T-cell (primary cell): ENCODE data around the gene TBX4. TPM values are rescaled to one million over a fixed set of nuclear protein-coding genes. Genes with fewer than 3 reads are reported as not detected.

Source experiments
- ATAC-seq, 4 experiments: fragments of 200-7000 bp in 3 of 4; fragments of 150-1000 bp in 1 of 4; cut with Tn5 transposase; replicated peaks in 1 of 4; 1 replicate in 3 of 4; 2 replicates in 1 of 4; pipeline ENCODE4 v1.10.0; 2021; ENCODE audit warnings: moderate library complexity in 3 of 4, mild to moderate bottlenecking in 2 of 4, moderate number of reproducible peaks in 1 of 4
- CTCF ChIA-PET, 2 donors: fragments of 300-600 bp; sonication (Branson Sonifier 250); formaldehyde crosslinking; loops; one replicate each; lab custom pipeline; 2022; ENCODE audit warnings: antibody characterized with exemption in 2 of 2; lab: Charles Lee
- POLR2A ChIA-PET, 2 donors: fragments of 300-600 bp; sonication (Branson Sonifier 250); formaldehyde crosslinking; loops; one replicate each; lab custom pipeline; 2022; ENCODE audit warnings: antibody characterized with exemption in 2 of 2; lab: Charles Lee
- DNase-seq, 35 experiments: peaks; one replicate each; pipeline versions ENCODE4 v3.0.0 to v3.0.0-alpha.2; 2013 to 2023
- H3K27ac ChIP-seq: one replicate; pipeline ENCODE4 v1.5.1; 2013; ENCODE audit warnings: low read length
- H3K27me3 ChIP-seq, 2 experiments: replicated peaks in 1 of 2; 1 replicate in 1 of 2; 2 replicates in 1 of 2; pipeline versions ENCODE4 v1.6.1 to v1.7.0; 2013; ENCODE audit warnings: low read length in 1 of 2, mixed read lengths in 1 of 2; ENCODE audit not compliant: control insufficient read depth in 2 of 2, insufficient read depth in 2 of 2; ENCODE audit errors: extremely low read depth in 1 of 2
- H3K36me3 ChIP-seq, 2 donors: 1 replicate in 1 of 2; 2 replicates in 1 of 2; pipeline versions ENCODE4 v1.6.1 to v1.7.0; 2013; ENCODE audit warnings: low read length in 1 of 2; ENCODE audit not compliant: control insufficient read depth in 2 of 2, insufficient read depth in 1 of 2; ENCODE audit errors: extremely low read depth in 1 of 2
- H3K4me1 ChIP-seq, 2 experiments: 1 replicate in 1 of 2; 2 replicates in 1 of 2; pipeline versions ENCODE4 v1.6.1 to v1.7.0; 2013; ENCODE audit warnings: low read length in 2 of 2, mixed read lengths in 1 of 2; ENCODE audit not compliant: insufficient read depth in 2 of 2, control insufficient read depth in 1 of 2; ENCODE audit errors: extremely low read depth in 1 of 2
- H3K4me3 ChIP-seq, 2 donors: 1 replicate in 1 of 2; 2 replicates in 1 of 2; pipeline versions ENCODE4 v1.5.1 to v1.7.0; 2013; ENCODE audit warnings: mild to moderate bottlenecking in 2 of 2, low read length in 1 of 2, moderate library complexity in 1 of 2; ENCODE audit not compliant: control insufficient read depth in 1 of 2; ENCODE audit errors: extremely low read depth in 1 of 2
- H3K9me3 ChIP-seq: 2 replicates; pipeline ENCODE4 v1.7.0; 2013
- H3K27ac Mint-ChIP-seq, 2 donors: one replicate each; pipeline ENCODE4 v1.8.0; 2020 to 2021; ENCODE audit warnings: mild to moderate bottlenecking in 2 of 2, mixed read lengths in 2 of 2
- H3K27me3 Mint-ChIP-seq, 2 donors: one replicate each; pipeline ENCODE4 v1.8.0; 2021 to 2022; ENCODE audit warnings: mixed read lengths in 2 of 2
- H3K36me3 Mint-ChIP-seq: one replicate; pipeline ENCODE4 v1.8.0; 2021; ENCODE audit warnings: mixed read lengths
- H3K4me1 Mint-ChIP-seq, 3 donors: one replicate each; pipeline ENCODE4 v1.8.0; 2020 to 2022; ENCODE audit warnings: mixed read lengths in 3 of 3, mild to moderate bottlenecking in 1 of 3
- H3K4me3 Mint-ChIP-seq, 3 donors: one replicate each; pipeline ENCODE4 v1.8.0; 2020 to 2022; ENCODE audit warnings: mild to moderate bottlenecking in 3 of 3, mixed read lengths in 3 of 3, moderate library complexity in 3 of 3
- H3K9me3 Mint-ChIP-seq, 3 donors: one replicate each; pipeline ENCODE4 v1.8.0; 2020 to 2022; ENCODE audit warnings: mixed read lengths in 3 of 3
- WGBS: methylation state at CpG from one replicate; pipeline ENCODE4 v1.1.5; 2013; ENCODE audit warnings: missing lambda C conversion rate; ENCODE audit not compliant: insufficient coverage; 5-methylcytosine and 5-hydroxymethylcytosine counted together
- total RNA-seq, 35 experiments: library from RNA in 6 of 35; stranded (reverse) in 6 of 35; fragments of 120-200 nt in 1 of 35; gene quantifications; one replicate each; pipeline versions ENCODE4 v1.2.1 to v1.2.4 and lab custom pipeline; 2013 to 2026

TBX4 gene
- total RNA-seq, 5 donors from 2014 or later (not counting 1 experiment from before 2014, with no cell fraction given) = not detected

DNA sequence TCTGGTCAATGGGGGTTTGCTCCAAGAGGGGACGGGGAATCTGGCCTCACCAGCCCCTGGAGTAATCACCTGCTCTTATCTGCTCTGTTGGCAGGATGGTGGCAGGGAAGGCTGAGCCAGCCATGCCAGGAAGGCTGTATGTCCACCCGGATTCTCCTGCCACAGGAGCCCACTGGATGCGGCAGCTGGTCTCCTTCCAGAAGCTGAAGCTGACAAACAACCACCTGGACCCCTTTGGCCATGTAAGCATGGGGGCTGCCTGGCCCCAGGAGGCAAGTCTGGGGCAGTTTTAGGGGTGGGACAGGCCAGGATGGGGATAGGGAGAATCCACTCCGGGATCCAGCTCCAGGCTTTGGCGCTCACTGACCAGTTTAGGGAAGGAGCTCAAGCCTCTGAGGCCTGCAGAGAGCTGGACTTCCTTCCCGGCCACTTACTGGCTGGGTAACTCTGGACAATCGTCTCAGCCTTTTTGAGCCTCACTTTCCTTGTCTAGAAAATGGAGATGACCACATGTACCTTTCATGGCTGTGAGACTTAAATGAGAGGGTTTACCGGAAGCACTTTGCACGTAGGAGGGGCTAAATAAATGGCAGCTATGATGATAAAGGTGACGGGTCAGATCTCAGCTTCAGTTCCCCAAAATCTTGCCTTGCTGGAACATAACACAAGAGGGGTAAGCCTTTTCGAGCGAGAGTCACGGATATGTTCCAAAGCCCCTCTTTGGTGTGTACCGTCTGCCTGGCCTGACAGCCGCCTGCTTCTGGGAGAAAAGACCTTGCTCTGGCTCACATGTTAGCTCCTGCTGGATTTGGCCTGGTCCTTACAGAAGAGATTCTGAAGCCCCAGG, 15.4 kb downstream of the TBX4 start:
- Mint-ChIP-seq H3K27me3 (peaks cover 18 to 37% of the 10 kb centered on the region in 2 donors), H3K9me3 (no peaks in the 10 kb centered on the region), H3K36me3 (no peaks in the 10 kb centered on the region), H3K4me1 (peaks cover 2 to 6% (median 3%) of the 10 kb centered on the region in 3 donors), H3K4me3 (no peak overlapping the region), H3K27ac (no peak overlapping the region)
- 76% methylated on average over 11 of the region's 15 CpGs for WGBS
- ATAC-seq = no peak
- Histone ChIP-seq H3K36me3 (no peaks in the 10 kb centered on the region), H3K4me1 (no peaks in the 10 kb centered on the region), H3K27me3 (peaks cover 0 to 59% of the 10 kb centered on the region in 2 experiments), H3K9me3 (no peaks in the 10 kb centered on the region), H3K27ac (no peak overlapping the region), H3K4me3 (no peak overlapping the region)
- ChIA-PET POLR2A (interaction anchor here in 1 of 2 donors (0.6 kb wide), 1 partner anchor 17 kb away, joined by 6 read pairs; no protein-coding TSS in a partner anchor), CTCF (interaction anchor here in 1 of 2 donors (0.6 kb wide), 1 partner anchor 1283 kb away, joined by 5 read pairs; no protein-coding TSS in a partner anchor)
- no peak for DNase-seq

GRCh38 chr17:61468263-61468907, 16.2 kb downstream of the TBX4 start:
- DNase-seq = no peak
- Mint-ChIP-seq H3K9me3 (no peaks in the 10 kb centered on the region), H3K4me1 (peaks cover 0 to 2% (median 0%) of the 10 kb centered on the region in 3 donors), H3K36me3 (no peaks in the 10 kb centered on the region), H3K27me3 (peaks cover 11 to 29% of the 10 kb centered on the region in 2 donors), H3K27ac (no peak overlapping the region), H3K4me3 (no peak overlapping the region)
- H3K27me3 ChIP-seq = peaks cover 0 to 52% of the 10 kb centered on the region in 2 experiments
- WGBS = 55% methylated on average over 5 of the region's 8 CpGs
- POLR2A ChIA-PET = no interaction called here
- no peak overlapping the region for H3K27ac ChIP-seq
- H3K9me3 ChIP-seq = no peaks in the 10 kb centered on the region
- no peaks in the 10 kb centered on the region for H3K36me3 ChIP-seq
- no peaks in the 10 kb centered on the region for H3K4me1 ChIP-seq
- CTCF ChIA-PET = interaction anchor here in 1 of 2 donors (0.6 kb wide), 1 partner anchor 1284 kb away, joined by 5 read pairs; no protein-coding TSS in a partner anchor
- H3K4me3 ChIP-seq = no peak overlapping the region
- no peak for ATAC-seq

GRCh38 chr17:61469474-61469873, 17.3 kb downstream of the TBX4 start:
- CTCF ChIA-PET = no interaction called here
- POLR2A ChIA-PET = no interaction called here
- H3K4me3 ChIP-seq = no peak overlapping the region
- no peak overlapping the region for H3K27ac ChIP-seq
- no peak overlapping the region for H3K27ac Mint-ChIP-seq
- H3K9me3 Mint-ChIP-seq = no peaks in the 10 kb centered on the region
- no peaks in the 10 kb centered on the region for H3K36me3 ChIP-seq
- peaks cover 10 to 26% of the 10 kb centered on the region in 2 donors for H3K27me3 Mint-ChIP-seq
- H3K27me3 ChIP-seq = peaks cover 0 to 41% of the 10 kb centered on the region in 2 experiments
- H3K4me1 ChIP-seq = no peaks in the 10 kb centered on the region
- no peak overlapping the region for H3K4me3 Mint-ChIP-seq
- DNase-seq (no peak), ATAC-seq (no peak)
- peaks cover 0 to 2% (median 0%) of the 10 kb centered on the region in 3 donors for H3K4me1 Mint-ChIP-seq
- no peaks in the 10 kb centered on the region for H3K9me3 ChIP-seq
- no peaks in the 10 kb centered on the region for H3K36me3 Mint-ChIP-seq
- WGBS = 91% methylated on average over 4 of the region's 6 CpGs

DNA sequence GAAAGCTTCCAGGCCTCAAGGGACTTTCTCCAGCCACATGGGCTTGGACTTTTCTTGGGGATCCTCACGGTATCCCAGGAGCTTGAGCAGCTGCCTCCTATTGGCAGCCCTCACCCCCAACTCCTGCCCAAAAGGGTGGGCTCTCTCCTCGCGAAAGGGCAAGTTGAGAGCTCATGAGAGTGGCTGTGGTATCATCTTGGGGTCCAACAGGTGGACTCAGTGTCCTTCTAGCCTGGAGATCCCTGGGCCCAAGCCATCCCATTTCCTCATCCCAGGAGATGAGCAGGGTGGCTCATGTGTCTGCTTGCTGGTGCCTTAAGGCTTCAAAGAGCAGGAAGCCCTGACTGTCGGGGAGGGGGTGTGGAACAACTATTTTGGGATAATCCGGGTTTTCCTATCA, 17.7 kb downstream of the TBX4 start:
- no peaks in the 10 kb centered on the region for H3K4me1 ChIP-seq
- H3K9me3 ChIP-seq = no peaks in the 10 kb centered on the region
- H3K36me3 ChIP-seq = no peaks in the 10 kb centered on the region
- H3K27ac Mint-ChIP-seq = no peak overlapping the region
- H3K4me3 Mint-ChIP-seq = no peak overlapping the region
- H3K4me1 Mint-ChIP-seq = peaks cover 0 to 2% (median 0%) of the 10 kb centered on the region in 3 donors
- no CpG with 5 or more reads among the region's 5 CpGs for WGBS
- POLR2A ChIA-PET = no interaction called here
- H3K36me3 Mint-ChIP-seq = no peaks in the 10 kb centered on the region
- no peak overlapping the region for H3K4me3 ChIP-seq
- CTCF ChIA-PET = interaction anchor here in 1 of 2 donors (0.6 kb wide), 1 partner anchor 645 kb away, joined by 5 read pairs; no protein-coding TSS in a partner anchor
- H3K27ac ChIP-seq = no peak overlapping the region
- H3K27me3 ChIP-seq = peaks cover 0 to 38% of the 10 kb centered on the region in 2 experiments
- H3K9me3 Mint-ChIP-seq = no peaks in the 10 kb centered on the region
- DNase-seq = no peak
- no peak for ATAC-seq
- peaks cover 9 to 25% of the 10 kb centered on the region in 2 donors for H3K27me3 Mint-ChIP-seq

DNA sequence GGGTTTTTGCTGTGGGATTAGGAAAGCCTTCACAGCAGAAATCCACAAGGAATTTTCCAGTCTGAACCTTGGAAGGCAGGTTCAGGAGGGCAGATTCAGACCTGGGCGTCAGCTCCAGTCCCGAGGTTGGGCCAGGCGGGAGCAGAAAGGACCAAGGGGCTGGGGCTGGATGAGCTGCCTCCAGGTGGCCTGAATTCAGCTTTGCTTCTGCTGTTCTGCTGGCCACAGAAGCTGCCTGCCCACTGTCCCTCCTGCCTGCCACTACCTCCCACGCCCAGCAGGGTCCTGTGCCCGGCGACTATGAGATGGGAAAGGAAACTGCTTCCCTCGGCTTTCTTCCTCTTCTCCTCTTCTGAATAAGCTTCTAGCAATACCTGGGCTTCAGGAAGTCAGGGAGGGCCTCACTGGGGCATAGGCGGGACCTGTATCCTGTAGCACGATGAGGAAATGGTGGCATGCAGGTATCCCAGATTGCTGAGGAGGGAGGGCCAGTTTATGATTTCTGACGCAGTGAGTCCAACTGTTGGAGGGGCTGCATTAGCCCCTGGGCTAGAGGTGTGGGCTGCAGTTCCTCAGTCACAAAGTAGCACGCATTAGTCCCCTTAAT, 18.4 kb downstream of the TBX4 start:
- Histone ChIP-seq H3K9me3 (no peaks in the 10 kb centered on the region), H3K27me3 (peaks cover 0 to 40% of the 10 kb centered on the region in 2 experiments), H3K4me3 (no peak overlapping the region), H3K36me3 (no peaks in the 10 kb centered on the region), H3K4me1 (no peaks in the 10 kb centered on the region), H3K27ac (no peak overlapping the region)
- ATAC-seq = no peak
- peaks cover 0 to 2% (median 0%) of the 10 kb centered on the region in 3 donors for H3K4me1 Mint-ChIP-seq
- H3K9me3 Mint-ChIP-seq = no peaks in the 10 kb centered on the region
- WGBS = 81% methylated on average over 6 of the region's 11 CpGs
- no peaks in the 10 kb centered on the region for H3K36me3 Mint-ChIP-seq
- ChIA-PET CTCF (interaction anchor here in 1 of 2 donors (0.6 kb wide), 1 partner anchor 646 kb away, joined by 5 read pairs; no protein-coding TSS in a partner anchor), POLR2A (no interaction called here)
- H3K4me3 Mint-ChIP-seq = no peak overlapping the region
- no peak overlapping the region for H3K27ac Mint-ChIP-seq
- peaks cover 9 to 26% of the 10 kb centered on the region in 2 donors for H3K27me3 Mint-ChIP-seq
- no peak for DNase-seq
